Transverse colon (tissue), 4 donors: ENCODE measurements around the gene FIGLA. TPM values are rescaled to one million over a fixed set of nuclear protein-coding genes. Genes with fewer than 3 reads are reported as not detected.

ENCODE experiments used
- DNase-seq: peaks from one replicate; pipeline ENCODE4 v3.0.0-alpha.2; 2019
- H3K27ac ChIP-seq, 4 donors: fragments of 200-600 bp; sonication (generic); 2 replicates each; pipeline ENCODE4 v1.5.1; 2016 to 2018; ENCODE audit warnings: inconsistent platforms in 4 of 4
- H3K27me3 ChIP-seq: fragments of 200-600 bp; sonication (generic); 2 replicates; pipeline ENCODE4 v1.5.1; 2017; ENCODE audit warnings: inconsistent platforms
- H3K36me3 ChIP-seq, 4 donors: fragments of 200-600 bp; sonication (generic); 2 replicates each; pipeline ENCODE4 v1.5.1; 2017 to 2019; ENCODE audit warnings: inconsistent platforms in 4 of 4
- H3K4me1 ChIP-seq, 4 donors: fragments of 200-600 bp; sonication (generic); 2 replicates each; pipeline ENCODE4 v1.5.1; 2017 to 2020; ENCODE audit warnings: inconsistent platforms in 4 of 4
- H3K4me3 ChIP-seq, 4 donors: fragments of 200-600 bp; sonication (generic); 1 replicate in 1 of 4; 2 replicates in 3 of 4; pipeline versions ENCODE4 v1.5.1 to v1.6.1; 2017 to 2019; ENCODE audit warnings: inconsistent platforms in 4 of 4
- H3K9me3 ChIP-seq, 2 donors: fragments of 200-600 bp; sonication (generic); 2 replicates each; pipeline ENCODE4 v1.5.1; 2017 to 2019; ENCODE audit warnings: inconsistent platforms in 2 of 2
- EP300 ChIP-seq: sonication (generic); formaldehyde crosslinking; IDR thresholded peaks from one replicate; pipeline ENCODE4 v1.6.1; 2017; ENCODE audit warnings: antibody characterized with exemption, low read depth
- POLR2A ChIP-seq: fragments of 450-650 bp; IDR thresholded peaks from one replicate; pipeline ENCODE4 v1.6.1; 2016; ENCODE audit warnings: antibody characterized with exemption, mild to moderate bottlenecking, moderate library complexity
- POLR2AphosphoS5 ChIP-seq, 3 donors: sonication (generic); formaldehyde crosslinking; IDR thresholded peaks; one replicate each; pipeline ENCODE4 v1.6.1; 2016; ENCODE audit warnings: antibody characterized with exemption in 3 of 3
- WGBS, 2 donors: methylation state at CpG; one replicate each; pipeline ENCODE4 v1.1.5; 2018; ENCODE audit warnings: low coverage in 1 of 2; 5-methylcytosine and 5-hydroxymethylcytosine counted together
- in situ Hi-C, 4 donors: fragments of 200-750 bp; cut with MboI; loops; one replicate each; pipeline versions ENCODE4 v1.15.0 to v1.15.1; 2017; ENCODE audit warnings: low sequenced_read_pairs in 3 of 4, low pct_ligation_motif_present in 1 of 4, low pct_unique_long_range_greater_than_20kb in 1 of 4
- intact Hi-C: fragments of 100-400 bp; cut with DNase I; formaldehyde crosslinking; loops from one replicate; pipeline ENCODE4 v1.15.1; 2023; ENCODE audit warnings: low total_unique reads
- total RNA-seq, 4 donors: library from RNA; depleted of rRNA; stranded (reverse); fragments of >200 nt; gene quantifications; one replicate each; pipeline ENCODE4 v1.1.0, GENCODE V29; 2016
- TF ChIP-seq, protein P1 (sequence below), 5 experiments: fragments of 200-600 bp in 3 of 5; fragments of 450-650 bp in 2 of 5; sonication (generic) in 3 of 5; IDR thresholded peaks; 1 replicate in 2 of 5; 2 replicates in 3 of 5; pipeline ENCODE4 v1.5.1; 2016 to 2017; ENCODE audit warnings: antibody characterized with exemption in 5 of 5, inconsistent platforms in 3 of 5, mild to moderate bottlenecking in 2 of 5, moderate library complexity in 1 of 5

FIGLA gene
- total RNA-seq, 4 donors from 2014 or later, result not detected

DNA sequence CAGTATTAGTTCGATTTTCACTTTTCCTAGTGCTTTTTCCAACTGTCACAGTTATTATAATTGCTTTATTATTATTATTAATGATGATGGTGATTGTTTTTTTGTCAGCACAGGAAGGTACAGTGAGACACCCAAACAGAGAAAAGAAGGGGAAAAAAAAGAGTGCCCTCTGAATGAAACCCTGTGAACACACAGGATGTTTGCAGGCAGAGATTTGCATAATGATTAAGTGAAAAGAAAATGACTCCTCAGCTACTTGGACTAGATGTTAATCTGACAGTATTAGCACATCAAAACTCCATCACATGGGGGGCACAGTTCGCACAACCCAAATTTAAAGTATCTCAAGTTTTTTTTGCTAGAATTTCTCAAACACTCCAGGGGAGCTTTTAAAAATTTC, 55.4 kb downstream of the FIGLA start:
- H3K4me3 ChIP-seq, result no peak overlapping the region
- intact Hi-C loops, result no loop called here
- H3K27me3 ChIP-seq, result peaks cover 22% of the 10 kb centered on the region
- TF ChIP-seq POLR2AphosphoS5 (IDR thresholded peaks at IDR 0.05), result no peak
- TF ChIP-seq, protein P1, sequence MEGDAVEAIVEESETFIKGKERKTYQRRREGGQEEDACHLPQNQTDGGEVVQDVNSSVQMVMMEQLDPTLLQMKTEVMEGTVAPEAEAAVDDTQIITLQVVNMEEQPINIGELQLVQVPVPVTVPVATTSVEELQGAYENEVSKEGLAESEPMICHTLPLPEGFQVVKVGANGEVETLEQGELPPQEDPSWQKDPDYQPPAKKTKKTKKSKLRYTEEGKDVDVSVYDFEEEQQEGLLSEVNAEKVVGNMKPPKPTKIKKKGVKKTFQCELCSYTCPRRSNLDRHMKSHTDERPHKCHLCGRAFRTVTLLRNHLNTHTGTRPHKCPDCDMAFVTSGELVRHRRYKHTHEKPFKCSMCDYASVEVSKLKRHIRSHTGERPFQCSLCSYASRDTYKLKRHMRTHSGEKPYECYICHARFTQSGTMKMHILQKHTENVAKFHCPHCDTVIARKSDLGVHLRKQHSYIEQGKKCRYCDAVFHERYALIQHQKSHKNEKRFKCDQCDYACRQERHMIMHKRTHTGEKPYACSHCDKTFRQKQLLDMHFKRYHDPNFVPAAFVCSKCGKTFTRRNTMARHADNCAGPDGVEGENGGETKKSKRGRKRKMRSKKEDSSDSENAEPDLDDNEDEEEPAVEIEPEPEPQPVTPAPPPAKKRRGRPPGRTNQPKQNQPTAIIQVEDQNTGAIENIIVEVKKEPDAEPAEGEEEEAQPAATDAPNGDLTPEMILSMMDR (IDR thresholded peaks at IDR 0.05), result no peak
- no peak for TF ChIP-seq POLR2A
- TF ChIP-seq EP300, result no peak
- H3K4me1 ChIP-seq, result no peaks in the 10 kb centered on the region
- DNase-seq, result no peak
- WGBS, 2 donors, result 45 to 59% methylated on average over 2 of the region's 2 CpGs
- in situ Hi-C loops, result no loop called here
- no peaks in the 10 kb centered on the region for H3K36me3 ChIP-seq
- H3K27ac ChIP-seq, result no peak overlapping the region
- no peaks in the 10 kb centered on the region for H3K9me3 ChIP-seq

DNA sequence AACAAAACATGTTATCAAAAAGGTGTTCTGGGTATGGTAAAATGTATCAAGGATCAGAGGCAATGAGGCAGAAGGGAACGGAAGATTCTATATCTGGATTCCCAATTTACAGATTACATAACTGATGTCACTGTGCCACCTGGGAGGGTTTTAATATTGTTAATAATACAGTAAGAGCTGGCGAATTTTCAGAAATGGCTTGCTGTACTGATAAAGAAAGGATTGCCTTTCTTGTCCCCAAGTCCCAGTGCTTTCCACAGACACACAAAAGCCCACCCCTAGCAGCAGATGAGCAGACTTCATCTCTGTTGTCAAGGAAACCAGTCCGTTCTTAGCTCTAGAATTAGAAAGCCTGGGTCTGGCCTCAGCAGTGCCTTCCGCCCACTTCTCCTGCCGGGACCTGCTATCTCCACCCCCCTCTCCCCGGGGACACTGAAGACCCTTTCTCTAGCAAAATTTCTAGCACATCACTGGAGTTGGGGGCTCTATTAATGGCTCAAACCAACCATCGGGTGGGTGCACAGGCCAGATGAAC, 56.7 kb downstream of the FIGLA start:
- Histone ChIP-seq H3K4me1 (no peaks in the 10 kb centered on the region), H3K27ac (no peak overlapping the region), H3K9me3 (no peaks in the 10 kb centered on the region), H3K4me3 (no peak overlapping the region), H3K36me3 (no peaks in the 10 kb centered on the region), H3K27me3 (peaks cover 22% of the 10 kb centered on the region)
- in situ Hi-C loops (no loop called here), intact Hi-C loops (no loop called here)
- DNase-seq, result no peak
- TF ChIP-seq POLR2AphosphoS5 (IDR thresholded peaks at IDR 0.05) (no peak), POLR2A (no peak), EP300 (no peak)
- TF ChIP-seq, protein P1 (IDR thresholded peaks at IDR 0.05), result no peak
- WGBS, 2 donors, result 60 to 66% methylated on average over 7 of the region's 7 CpGs

DNA sequence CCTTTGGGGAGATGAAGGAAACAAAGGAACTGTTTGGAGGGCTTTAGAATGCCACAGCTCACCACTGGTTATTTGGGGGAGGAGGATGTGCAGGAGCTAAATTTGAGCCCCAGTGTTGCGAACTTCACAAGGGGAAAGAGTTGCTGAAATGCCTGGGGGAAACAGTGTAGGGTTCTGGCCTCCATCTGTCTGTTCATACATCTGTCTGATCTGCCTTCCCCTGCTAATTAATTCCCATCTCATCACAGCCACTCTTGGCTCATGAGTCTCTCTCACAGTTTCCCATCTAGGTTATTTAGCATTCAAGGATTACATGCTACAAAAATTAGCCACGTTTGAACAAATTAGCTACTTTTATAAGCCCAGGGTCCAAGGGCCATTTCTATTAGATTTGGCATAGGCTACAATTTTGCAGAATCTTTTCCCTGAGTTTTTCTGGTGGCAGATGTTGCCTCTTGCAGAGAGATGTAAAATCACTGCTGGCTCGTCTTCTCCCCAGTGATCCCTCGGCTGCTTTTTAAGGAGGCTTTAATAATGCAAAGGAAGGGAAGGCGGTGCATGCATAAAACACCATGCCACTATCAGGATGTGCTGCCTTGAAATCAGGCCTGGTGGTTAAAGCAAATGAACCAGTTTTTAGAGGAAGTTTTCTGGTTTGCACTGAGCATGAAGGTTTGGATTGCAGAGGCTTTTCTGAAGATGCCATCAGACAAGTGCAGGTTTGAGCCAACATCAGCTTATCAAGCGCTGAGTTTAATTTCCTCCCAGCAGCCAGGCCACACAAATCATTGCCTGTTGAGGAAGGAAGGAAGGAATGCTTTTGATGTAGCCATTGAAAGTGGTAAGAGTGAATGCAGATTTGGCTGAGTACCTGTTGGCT, 57.4 kb downstream of the FIGLA start:
- H3K36me3 ChIP-seq, result no peaks in the 10 kb centered on the region
- intact Hi-C loops (no loop called here), in situ Hi-C loops (no loop called here)
- DNase-seq, result no peak
- H3K9me3 ChIP-seq, result no peaks in the 10 kb centered on the region
- WGBS, 2 donors, result 62 to 64% methylated on average over 3 to 6 of the region's 6 CpGs
- H3K4me3 ChIP-seq, result no peak overlapping the region
- H3K27ac ChIP-seq, result no peak overlapping the region
- H3K27me3 ChIP-seq, result peaks cover 22% of the 10 kb centered on the region
- H3K4me1 ChIP-seq, result no peaks in the 10 kb centered on the region
- TF ChIP-seq EP300 (no peak), POLR2A (no peak), POLR2AphosphoS5 (IDR thresholded peaks at IDR 0.05) (no peak)
- TF ChIP-seq, protein P1 (IDR thresholded peaks at IDR 0.05), result no peak

DNA sequence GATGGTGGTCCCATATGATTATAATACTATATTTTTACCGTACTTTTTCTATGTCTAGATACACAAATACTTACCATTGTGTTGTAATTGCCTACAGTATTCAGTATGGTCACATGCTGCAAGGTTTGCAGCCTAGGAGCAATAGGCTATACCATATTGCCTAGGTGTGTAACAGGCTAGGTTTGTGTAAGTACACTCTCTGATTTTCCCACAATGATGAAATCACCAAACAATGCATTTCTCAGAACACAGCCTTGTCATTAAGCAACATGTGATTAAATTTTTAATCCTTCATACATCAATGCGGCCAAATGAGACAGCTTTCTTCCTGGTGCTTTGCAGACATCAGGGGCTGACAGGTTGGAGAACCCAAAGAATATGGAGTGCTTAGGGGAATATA, 59.7 kb downstream of the FIGLA start:
- Histone ChIP-seq H3K9me3 (no peaks in the 10 kb centered on the region), H3K36me3 (no peaks in the 10 kb centered on the region), H3K4me1 (no peaks in the 10 kb centered on the region), H3K27ac (no peak overlapping the region), H3K27me3 (peaks cover 22% of the 10 kb centered on the region), H3K4me3 (no peak overlapping the region)
- 88 to 95% methylated on average over 2 of the region's 2 CpGs for WGBS, 2 donors
- in situ Hi-C loops (no loop called here), intact Hi-C loops (no loop called here)
- TF ChIP-seq POLR2A (no peak), EP300 (no peak), POLR2AphosphoS5 (IDR thresholded peaks at IDR 0.05) (no peak)
- TF ChIP-seq, protein P1 (IDR thresholded peaks at IDR 0.05), result no peak
- DNase-seq, result no peak
